H1 (cell line): ENCODE results near the gene PRR33. TPM values are rescaled to one million over a fixed set of nuclear protein-coding genes. Genes with fewer than 3 reads are reported as not detected.

Experiments used
- ASH2L ChIP-seq: fragments of 200-600, 300-600 bp; sonication (generic); IDR thresholded peaks from one replicate; pipeline ENCODE4 v1.7.1; 2017; ENCODE audit warnings: low read length
- ATF3 ChIP-seq: IDR thresholded peaks from 2 replicates; pipeline ENCODE4 v1.6.1; 2011; ENCODE audit warnings: low read depth, mild to moderate bottlenecking, low read length; ENCODE audit not compliant: insufficient read depth
- BRCA1 ChIP-seq: IDR thresholded peaks from 2 replicates; pipeline ENCODE4 v1.6.1; 2012; ENCODE audit warnings: low read depth, low read length, improper control_type of control experiment
- CHD2 ChIP-seq: IDR thresholded peaks from 2 replicates; pipeline ENCODE4 v1.6.1; 2012; ENCODE audit warnings: low read length, improper control_type of control experiment
- CHD7 ChIP-seq: fragments of 300-600 bp; sonication (generic); IDR thresholded peaks from 2 replicates; pipeline ENCODE4 v1.7.1; 2012; ENCODE audit warnings: low read length, moderate library complexity, mild to moderate bottlenecking, inconsistent platforms; ENCODE audit not compliant: insufficient replicate concordance
- JUND ChIP-seq: IDR thresholded peaks from 2 replicates; pipeline ENCODE4 v1.6.1; 2011; ENCODE audit warnings: mild to moderate bottlenecking, improper control_type of control experiment, low read length
- NRF1 ChIP-seq: IDR thresholded peaks from 2 replicates; pipeline ENCODE4 v1.6.1; 2011; ENCODE audit warnings: mild to moderate bottlenecking, low read depth, low read length, improper control_type of control experiment
- POU5F1 ChIP-seq: IDR thresholded peaks from 2 replicates; pipeline ENCODE4 v1.6.1; 2011; ENCODE audit warnings: low read depth, mild to moderate bottlenecking, low read length, moderate library complexity
- RFX5 ChIP-seq: IDR thresholded peaks from 2 replicates; pipeline ENCODE4 v1.6.1; 2011; ENCODE audit warnings: low read depth, low read length, improper control_type of control experiment, borderline replicate concordance
- SAP30 ChIP-seq: fragments of 300-600 bp; sonication (generic); IDR thresholded peaks from 2 replicates; pipeline ENCODE4 v1.7.1; 2012; ENCODE audit warnings: low read length, moderate library complexity, mild to moderate bottlenecking, inconsistent platforms; ENCODE audit not compliant: insufficient read depth, insufficient replicate concordance
- SIN3A ChIP-seq, 2 experiments: IDR thresholded peaks in 1 of 2; conservative IDR thresholded peaks in 1 of 2; 2 replicates each; pipeline ENCODE4 v1.6.1; 2011 to 2012; ENCODE audit warnings: low read length in 2 of 2, improper control_type of control experiment in 1 of 2, low read depth in 1 of 2, mild to moderate bottlenecking in 1 of 2
- polyA plus RNA-seq, 7 experiments: library from polyadenylated mRNA; depleted of rRNA in 3 of 7; stranded (reverse) in 5 of 7; unstranded in 2 of 7; fragments of >200 nt in 5 of 7; fragments of 200-250 nt in 2 of 7; gene quantifications; 1 replicate in 5 of 7; 2 replicates in 1 of 7; 4 replicates in 1 of 7; pipeline versions ENCODE4 v1.2.1 to v1.2.3, GENCODE V29; 2011 to 2013; ENCODE audit warnings: missing spikeins in 2 of 7, mixed read lengths in 2 of 7
- total RNA-seq: library from RNA; stranded (reverse); fragmentation: NEBNext Ultra II Directional; extraction: Animal tissue kit (Norgen Biotek cat#: 25700); gene quantifications from 2 replicates; pipeline ENCODE4 v1.2.1, GENCODE V29; 2021

Gene PRR33
- total and polyA plus RNA-seq, 2 of the 8 experiments (the other 6 are each of a cell fraction or from before 2014, with no cell fraction given), result 0.02 TPM; not detected in 1

- no peak for TF ChIP-seq CHD7
- TF ChIP-seq RFX5, result no peak
- TF ChIP-seq CHD2, result no peak
- TF ChIP-seq SIN3A (conservative IDR thresholded peaks at IDR 0.05 in 1 of 2, IDR thresholded peaks at IDR 0.05 in 1 of 2; ENCODE audit: low read depth in 1 of 2, low read length in 2 of 2), result no peak
- TF ChIP-seq ASH2L, result no peak
- no peak for TF ChIP-seq POU5F1
- TF ChIP-seq SAP30, result no peak
- TF ChIP-seq ATF3, result no peak
- TF ChIP-seq NRF1, result no peak
- no peak for TF ChIP-seq BRCA1
- TF ChIP-seq JUND, result no peak
Observed at GRCh38 chr11:1879342-1879940, 12.3 kb downstream of the PRR33 start (continued).
